Activated T-cell treated with anti-CD3 and anti-CD28 coated beads, Interleukin-2, amount 50 U/mL, for 4 hours (primary cell): ENCODE data around the gene RPS27L. TPM values are rescaled to one million over a fixed set of nuclear protein-coding genes. Genes with fewer than 3 reads are reported as not detected.
"Not testable (repeated sequence)": the region's sequence is repeated elsewhere in the genome, so short reads cannot be mapped to it uniquely, and the experiment has no call there.

Experiments used
- ATAC-seq, 2 donors: fragments of 200-7000 bp; cut with Tn5 transposase; one replicate each; pipeline ENCODE4 v1.10.0; 2021
- DNase-seq: peaks from one replicate; pipeline ENCODE4 v3.0.0-alpha.2; 2020
- H3K27me3 Mint-ChIP-seq: one replicate; pipeline ENCODE4 v1.8.0; 2021; ENCODE audit warnings: low read depth, mixed read lengths
- H3K36me3 Mint-ChIP-seq: one replicate; pipeline ENCODE4 v1.8.0; 2022; ENCODE audit warnings: mixed read lengths; ENCODE audit not compliant: insufficient read depth
- H3K4me1 Mint-ChIP-seq: one replicate; pipeline ENCODE4 v1.8.0; 2021; ENCODE audit warnings: low read depth, mixed read lengths
- H3K4me3 Mint-ChIP-seq: one replicate; pipeline ENCODE4 v1.8.0; 2021; ENCODE audit warnings: mild to moderate bottlenecking, moderate library complexity, mixed read lengths
- H3K9me3 Mint-ChIP-seq: one replicate; pipeline ENCODE4 v1.8.0; 2021; ENCODE audit warnings: mixed read lengths
- total RNA-seq, 3 donors: library from RNA; stranded (reverse); gene quantifications; one replicate each; pipeline ENCODE4 v1.2.1, GENCODE V29; 2021

RPS27L gene
- total RNA-seq, 3 donors from 2014 or later: 82.0 to 114 (median 91.8) TPM

DNA sequence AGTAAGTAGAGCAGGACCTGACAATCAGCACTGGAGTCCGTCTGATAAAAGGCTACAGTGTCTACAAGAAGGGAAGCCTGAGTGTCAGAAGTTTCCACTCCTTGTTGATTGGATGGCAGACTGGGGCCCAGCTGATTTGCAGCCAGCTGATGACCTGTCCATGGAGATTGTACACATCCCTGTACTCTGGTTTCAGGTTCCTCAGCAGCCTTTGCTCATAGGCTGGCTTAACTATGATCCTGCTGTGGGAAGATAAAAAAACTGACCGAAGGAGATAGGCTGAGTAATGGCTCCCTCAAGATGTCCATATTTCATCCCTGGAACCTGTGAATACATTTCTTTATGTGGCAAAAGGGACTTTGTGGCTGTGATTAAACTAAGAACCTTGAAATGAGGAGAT lies 47.4 kb downstream of the RPS27L start:
- Mint-ChIP-seq H3K4me1 (no peaks in the 10 kb centered on the region), H3K9me3 (no peaks in the 10 kb centered on the region), H3K27me3 (peaks cover 21% of the 10 kb centered on the region), H3K36me3 (no peaks in the 10 kb centered on the region), H3K4me3 (no peak overlapping the region)
- ATAC-seq (no peak), DNase-seq (no peak)

DNA sequence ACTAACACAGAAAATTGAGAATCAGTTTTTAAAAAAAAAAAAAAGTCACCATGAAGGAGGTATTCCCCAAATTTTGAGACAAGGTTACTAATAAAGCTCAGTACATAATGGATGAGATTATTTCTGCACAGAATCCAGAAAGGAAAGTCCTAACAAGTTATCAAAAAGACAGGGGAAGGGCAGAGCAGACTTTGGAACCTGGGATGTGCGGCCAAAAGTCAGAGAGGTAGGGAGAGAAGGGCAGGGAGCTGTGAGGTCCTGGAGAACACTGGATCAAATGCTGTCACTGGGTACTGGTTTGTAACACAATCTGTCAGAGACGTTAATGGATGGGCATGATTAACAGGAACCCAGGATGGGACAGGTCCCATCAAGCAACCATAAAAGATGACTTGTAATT lies 47.8 kb downstream of the RPS27L start:
- H3K36me3 Mint-ChIP-seq: no peaks in the 10 kb centered on the region
- ATAC-seq (no peak), DNase-seq (no peak)
- H3K4me1 Mint-ChIP-seq: no peaks in the 10 kb centered on the region
- peaks cover 24% of the 10 kb centered on the region for H3K27me3 Mint-ChIP-seq
- H3K4me3 Mint-ChIP-seq: no peak overlapping the region
- no peaks in the 10 kb centered on the region for H3K9me3 Mint-ChIP-seq

GRCh38 chr15:63107895-63108546 lies 49.3 kb downstream of the RPS27L start:
- no peak overlapping the region for H3K4me3 Mint-ChIP-seq
- ATAC-seq: no peak
- peaks cover 29% of the 10 kb centered on the region for H3K27me3 Mint-ChIP-seq
- H3K9me3 Mint-ChIP-seq: no peaks in the 10 kb centered on the region
- H3K36me3 Mint-ChIP-seq: no peaks in the 10 kb centered on the region
- DNase-seq: no peak
- no peaks in the 10 kb centered on the region for H3K4me1 Mint-ChIP-seq

DNA sequence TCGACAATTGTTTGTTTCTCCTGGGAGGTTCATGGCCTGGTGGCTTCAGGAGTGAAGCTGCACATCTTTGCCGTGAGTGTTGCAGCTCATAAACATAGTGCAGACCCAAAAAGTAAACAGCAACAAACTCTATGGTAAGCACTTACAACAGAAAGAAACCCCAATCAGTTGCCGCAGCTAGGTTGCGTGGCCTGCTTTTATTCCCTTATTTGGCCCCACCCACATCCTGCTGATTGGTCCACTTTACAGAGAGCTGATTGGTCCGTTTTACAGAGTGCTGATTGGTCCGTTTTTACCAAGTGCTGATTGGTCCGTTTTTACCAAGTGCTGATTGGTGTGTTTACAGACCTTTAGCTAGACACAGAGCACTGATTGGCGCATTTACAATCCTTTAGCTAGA lies 51.9 kb downstream of the RPS27L start:
- not testable (repeated sequence) for H3K4me1 Mint-ChIP-seq, ATAC-seq, DNase-seq, H3K36me3 Mint-ChIP-seq, H3K4me3 Mint-ChIP-seq, H3K9me3 Mint-ChIP-seq
- H3K27me3 Mint-ChIP-seq: peaks cover 29% of the 10 kb centered on the region

DNA sequence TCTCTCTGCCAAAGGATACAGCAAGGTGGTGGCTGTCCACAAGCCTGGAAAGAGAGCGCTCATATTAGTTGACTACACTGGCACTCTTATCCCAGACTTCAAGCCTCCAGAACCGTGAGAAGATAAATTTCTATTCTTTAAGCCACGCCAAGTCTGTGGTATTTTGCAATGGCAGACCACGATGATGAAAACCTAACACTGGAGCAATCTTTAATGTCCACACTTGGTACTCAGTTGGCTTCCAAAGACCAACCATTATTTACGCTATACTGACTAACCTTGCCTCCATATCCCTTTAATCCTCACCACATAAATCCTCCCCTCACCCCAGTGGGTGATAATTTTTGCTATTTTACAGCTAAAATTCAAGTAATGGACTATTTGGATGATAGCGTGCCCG lies 52.5 kb downstream of the RPS27L start:
- Mint-ChIP-seq H3K4me1 (no peaks in the 10 kb centered on the region), H3K36me3 (no peaks in the 10 kb centered on the region), H3K4me3 (no peak overlapping the region), H3K27me3 (peaks cover 29% of the 10 kb centered on the region), H3K9me3 (no peaks in the 10 kb centered on the region)
- DNase-seq (no peak), ATAC-seq (no peak)

DNA sequence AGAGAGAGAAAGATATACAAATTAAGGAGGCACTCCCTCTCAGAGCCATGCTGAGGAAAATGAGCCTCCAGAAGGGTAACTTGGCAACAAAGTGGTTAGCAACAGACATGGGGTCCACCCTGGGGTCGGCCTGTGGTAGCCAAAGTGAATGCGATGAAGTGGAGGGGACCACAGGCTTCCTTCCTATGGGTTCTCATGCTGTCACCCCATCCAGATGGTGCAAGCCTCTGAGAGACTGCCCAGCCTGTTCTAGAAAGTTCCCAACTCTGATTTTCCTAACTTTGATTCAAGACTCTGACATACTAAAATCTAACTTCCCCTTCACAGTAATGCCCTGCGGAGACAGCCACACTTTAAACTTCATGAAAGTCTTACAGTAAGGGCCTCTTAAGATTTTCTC lies 53.9 kb downstream of the RPS27L start:
- Mint-ChIP-seq H3K27me3 (peaks cover 24% of the 10 kb centered on the region), H3K9me3 (no peaks in the 10 kb centered on the region), H3K36me3 (no peaks in the 10 kb centered on the region), H3K4me3 (no peak overlapping the region), H3K4me1 (no peaks in the 10 kb centered on the region)
- DNase-seq: no peak
- ATAC-seq: no peak

GRCh38 chr15:63099581-63099980 lies 57.7 kb downstream of the RPS27L start:
- not testable (repeated sequence) for ATAC-seq, H3K4me1 Mint-ChIP-seq, H3K4me3 Mint-ChIP-seq, H3K9me3 Mint-ChIP-seq, H3K36me3 Mint-ChIP-seq, H3K27me3 Mint-ChIP-seq, DNase-seq

DNA sequence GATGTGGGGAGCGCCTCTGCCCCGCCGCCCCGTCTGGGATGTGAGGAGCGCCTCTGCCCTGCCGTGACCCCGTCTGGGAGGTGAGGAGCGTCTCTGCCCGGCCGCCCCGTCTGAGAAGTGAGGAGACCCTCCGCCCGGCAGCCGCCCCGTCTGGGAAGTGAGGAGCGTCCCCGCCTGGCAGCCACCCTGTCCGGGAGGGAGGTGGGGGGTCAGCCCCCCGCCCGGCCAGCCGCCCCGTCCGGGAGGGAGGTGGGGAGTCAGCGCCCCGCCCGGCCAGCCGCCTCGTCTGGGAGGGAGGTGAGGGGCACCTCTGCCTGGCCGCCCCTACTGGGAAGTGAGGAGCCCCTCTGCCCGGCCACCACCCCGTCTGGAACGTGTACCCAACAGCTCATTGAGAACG lies 58.4 kb downstream of the RPS27L start:
- H3K4me1 Mint-ChIP-seq, DNase-seq, H3K36me3 Mint-ChIP-seq, H3K27me3 Mint-ChIP-seq, H3K9me3 Mint-ChIP-seq, H3K4me3 Mint-ChIP-seq, ATAC-seq: not testable (repeated sequence)

Other genes with a start within 250 kb of the RPS27L start
- gene TPM1, start 114.7 kb downstream of the RPS27L start, total RNA-seq: 10 to 100 TPM in 1 of 3 donors, 1 to 10 TPM in 2; 9.5 to 11.4 (median 9.5) TPM
- gene LACTB, start 35.6 kb downstream of the RPS27L start, total RNA-seq: 10 to 100 TPM; 13.6 to 16.5 (median 14.2) TPM
- 100 to 1,000 TPM; 127 to 166 (median 152) TPM for gene RAB8B, start 32.1 kb upstream of the RPS27L start, total RNA-seq
- gene APH1B, start 120.1 kb upstream of the RPS27L start, total RNA-seq: 1 to 10 TPM; 1.9 to 4.2 (median 3.7) TPM
- gene CA12, start 224.4 kb upstream of the RPS27L start, total RNA-seq: under 1 TPM; 0.08 to 0.15 (median 0.14) TPM